H1 (cell line): ENCODE data around the gene ARHGAP26. TPM values are rescaled to one million over a fixed set of nuclear protein-coding genes. Genes with fewer than 3 reads are reported as not detected.

Source experiments
- CTCF ChIA-PET: fragments of 300-600 bp; sonication (Branson Sonifier 250); formaldehyde crosslinking; loops from one replicate; lab custom pipeline; 2021; ENCODE audit not compliant: partially characterized antibody; lab: Charles Lee
- POLR2A ChIA-PET: fragments of 300-600 bp; sonication (Branson Sonifier 250); formaldehyde crosslinking; loops from one replicate; lab custom pipeline; 2021; ENCODE audit warnings: inconsistent platforms; ENCODE audit not compliant: partially characterized antibody; lab: Charles Lee
- DNase-seq, 2 experiments: peaks; one replicate each; pipeline versions ENCODE4 v3.0.0 to v3.0.0-alpha.2; 2010 to 2022; ENCODE audit warnings: low spot score in 2 of 2, low read depth in 1 of 2, mixed read lengths in 1 of 2
- FAIRE-seq: peaks from 2 replicates; lab custom pipeline; 2011; peaks lifted over from hg19 to GRCh38; lab: Jason Lieb, UNC
- H2AFZ ChIP-seq: 2 replicates; pipeline ENCODE4 v1.8.1; 2012; ENCODE audit warnings: low read length, inconsistent platforms
- H2AK5ac ChIP-seq: 2 replicates; pipeline ENCODE4 v1.6.1; 2013; ENCODE audit warnings: low read depth, low read length
- H2BK120ac ChIP-seq: replicated peaks from 2 replicates; pipeline ENCODE3; 2013; ENCODE audit warnings: low read depth, low read length, inconsistent platforms
- H2BK12ac ChIP-seq: 2 replicates; pipeline ENCODE4 v1.6.1; 2013; ENCODE audit warnings: low read depth, low read length
- H2BK15ac ChIP-seq: 2 replicates; pipeline ENCODE4 v1.6.1; 2013; ENCODE audit warnings: low read length
- H2BK20ac ChIP-seq: 2 replicates; pipeline ENCODE4 v1.6.1; 2013; ENCODE audit warnings: low read length
- H2BK5ac ChIP-seq: 2 replicates; pipeline ENCODE4 v1.6.1; 2013; ENCODE audit warnings: low read depth, low read length
- H3K14ac ChIP-seq: 2 replicates; pipeline ENCODE4 v1.6.1; 2013; ENCODE audit warnings: inconsistent platforms; ENCODE audit not compliant: insufficient read length
- H3K18ac ChIP-seq: 2 replicates; pipeline ENCODE4 v1.6.1; 2013; ENCODE audit warnings: low read length; ENCODE audit errors: extremely low read depth
- H3K23ac ChIP-seq: 2 replicates; pipeline ENCODE4 v1.6.1; 2013; ENCODE audit warnings: inconsistent platforms; ENCODE audit not compliant: insufficient read length
- H3K23me2 ChIP-seq: 2 replicates; pipeline ENCODE4 v1.6.1; 2013; ENCODE audit warnings: low read depth, low read length
- H3K27ac ChIP-seq: 2 replicates; pipeline ENCODE4 v1.6.1; 2011; ENCODE audit warnings: low read depth, low read length, inconsistent platforms
- H3K27me3 ChIP-seq, 4 experiments: replicated peaks in 1 of 4; 1 replicate in 1 of 4; 2 replicates in 3 of 4; pipeline versions ENCODE4 v1.6.1 to v1.8.1; 2011 to 2013; ENCODE audit warnings: low read length in 3 of 4, mild to moderate bottlenecking in 3 of 4, inconsistent platforms in 2 of 4, mixed read lengths in 2 of 4, moderate library complexity in 1 of 4; ENCODE audit not compliant: control insufficient read depth in 3 of 4, insufficient read depth in 3 of 4; ENCODE audit errors: extremely low read depth in 1 of 4
- H3K36me3 ChIP-seq, 4 experiments: 2 replicates each; pipeline versions ENCODE4 v1.6.1 to v1.8.1; 2011 to 2013; ENCODE audit warnings: mild to moderate bottlenecking in 4 of 4, low read length in 3 of 4, moderate library complexity in 2 of 4, control low read depth in 1 of 4, inconsistent platforms in 1 of 4; ENCODE audit not compliant: insufficient read depth in 4 of 4, control insufficient read depth in 2 of 4
- H3K4ac ChIP-seq: replicated peaks from 2 replicates; pipeline ENCODE3; 2013; ENCODE audit warnings: low read length, low read depth, mixed read lengths, inconsistent platforms; ENCODE audit not compliant: insufficient read length
- H3K4me1 ChIP-seq, 4 experiments: replicated peaks in 1 of 4; 1 replicate in 1 of 4; 2 replicates in 3 of 4; pipeline versions ENCODE4 v1.6.1 to v1.8.1; 2011 to 2013; ENCODE audit warnings: low read length in 3 of 4, inconsistent platforms in 2 of 4, mixed read lengths in 1 of 4; ENCODE audit not compliant: insufficient read depth in 4 of 4, control insufficient read depth in 3 of 4
- H3K4me2 ChIP-seq, 2 experiments: 2 replicates each; pipeline versions ENCODE4 v1.6.1 to v1.8.1; 2011 to 2013; ENCODE audit warnings: low read depth in 2 of 2, low read length in 2 of 2, control low read depth in 1 of 2, inconsistent platforms in 1 of 2, mild to moderate bottlenecking in 1 of 2; ENCODE audit not compliant: insufficient read depth in 1 of 2
- H3K4me3 ChIP-seq, 4 experiments: fragments of 200-600, 300-600 bp in 1 of 4; sonication (generic), shearing (Covaris generic), sonication (Bioruptor Twin) in 1 of 4; 2 replicates each; pipeline versions ENCODE4 v1.5.1 to v1.8.1; 2011 to 2016; ENCODE audit warnings: low read length in 4 of 4, low read depth in 3 of 4, control low read depth in 2 of 4, inconsistent platforms in 2 of 4, mild to moderate bottlenecking in 2 of 4, mixed read lengths in 1 of 4, moderate library complexity in 1 of 4; ENCODE audit not compliant: insufficient read depth in 2 of 4; ENCODE audit errors: extremely low read depth in 1 of 4
- H3K56ac ChIP-seq: replicated peaks from 2 replicates; pipeline ENCODE3; 2013; ENCODE audit warnings: low read depth, mild to moderate bottlenecking, mixed read lengths, low read length, inconsistent platforms; ENCODE audit not compliant: insufficient read length
- H3K79me1 ChIP-seq: 2 replicates; pipeline ENCODE4 v1.6.1; 2013; ENCODE audit warnings: low read depth, low read length, control low read depth
- H3K79me2 ChIP-seq, 2 experiments: 2 replicates each; pipeline versions ENCODE4 v1.6.1 to v1.8.1; 2012 to 2013; ENCODE audit warnings: low read length in 2 of 2, mild to moderate bottlenecking in 2 of 2, inconsistent platforms in 1 of 2; ENCODE audit not compliant: insufficient read depth in 2 of 2, control insufficient read depth in 1 of 2
- H3K9ac ChIP-seq, 4 experiments: replicated peaks in 1 of 4; 1 replicate in 1 of 4; 2 replicates in 3 of 4; pipeline versions ENCODE4 v1.6.1 to v1.8.1; 2011 to 2013; ENCODE audit warnings: low read depth in 3 of 4, low read length in 3 of 4, control low read depth in 2 of 4, mild to moderate bottlenecking in 2 of 4, moderate library complexity in 2 of 4, inconsistent platforms in 1 of 4; ENCODE audit errors: extremely low read depth in 1 of 4
- H3K9me3 ChIP-seq, 2 experiments: 2 replicates each; pipeline versions ENCODE4 v1.6.1 to v1.8.1; 2012 to 2013; ENCODE audit warnings: mild to moderate bottlenecking in 2 of 2, moderate library complexity in 2 of 2, control low read depth in 1 of 2, inconsistent platforms in 1 of 2, low read depth in 1 of 2, low read length in 1 of 2, mixed read lengths in 1 of 2; ENCODE audit not compliant: insufficient read depth in 2 of 2
- H4K20me1 ChIP-seq, 2 experiments: replicated peaks in 1 of 2; 2 replicates each; pipeline versions ENCODE3 to v1.8.1; 2011 to 2013; ENCODE audit warnings: inconsistent platforms in 2 of 2, low read length in 2 of 2, mild to moderate bottlenecking in 1 of 2; ENCODE audit not compliant: insufficient read depth in 2 of 2, control insufficient read depth in 1 of 2
- H4K5ac ChIP-seq: 2 replicates; pipeline ENCODE4 v1.6.1; 2013; ENCODE audit warnings: low read length, low read depth, mixed read lengths, inconsistent platforms; ENCODE audit not compliant: insufficient read length
- H4K8ac ChIP-seq: 2 replicates; pipeline ENCODE4 v1.8.0; 2013; ENCODE audit warnings: mild to moderate bottlenecking, moderate library complexity, low read length, inconsistent platforms; ENCODE audit not compliant: insufficient read depth; ENCODE audit errors: extremely low read depth
- H4K91ac ChIP-seq: replicated peaks from 2 replicates; pipeline ENCODE3; 2013; ENCODE audit warnings: low read length, mixed read lengths, inconsistent platforms; ENCODE audit not compliant: insufficient read length
- ASH2L ChIP-seq: fragments of 200-600, 300-600 bp; sonication (generic); IDR thresholded peaks from one replicate; pipeline ENCODE4 v1.7.1; 2017; ENCODE audit warnings: low read length
- EGR1 ChIP-seq: IDR thresholded peaks from 2 replicates; pipeline ENCODE4 v1.6.1; 2011; ENCODE audit warnings: low read depth, low read length, borderline replicate concordance
- GTF2F1 ChIP-seq: IDR thresholded peaks from 2 replicates; pipeline ENCODE4 v1.6.1; 2012; ENCODE audit warnings: low read depth, low read length, improper control_type of control experiment, borderline replicate concordance
- HDAC2 ChIP-seq, 2 experiments: fragments of 300-600 bp in 1 of 2; sonication (generic) in 1 of 2; IDR thresholded peaks; 2 replicates each; pipeline ENCODE4 v1.6.1; 2011 to 2012; ENCODE audit warnings: low read depth in 2 of 2, low read length in 2 of 2, mild to moderate bottlenecking in 2 of 2, moderate library complexity in 2 of 2, borderline replicate concordance in 1 of 2, inconsistent platforms in 1 of 2
- SP1 ChIP-seq: IDR thresholded peaks from 2 replicates; pipeline ENCODE4 v1.6.1; 2011; ENCODE audit warnings: low read depth, low read length
- ZNF274 ChIP-seq: IDR thresholded peaks from 2 replicates; pipeline ENCODE4 v1.7.0; 2012; ENCODE audit warnings: low read length, borderline replicate concordance; ENCODE audit errors: extremely low read depth
- WGBS, 2 experiments: shearing (Covaris generic) in 1 of 2; methylation state at CpG; one replicate each; pipeline versions ENCODE4 v1.1.6 to v1.1.7; 2013 to 2015; ENCODE audit warnings: low lambda C conversion rate in 2 of 2, mixed read lengths in 2 of 2, inconsistent platforms in 1 of 2, low coverage in 1 of 2, missing lambda C conversion rate in 1 of 2; ENCODE audit not compliant: insufficient replicate concordance in 2 of 2, insufficient coverage in 1 of 2, insufficient read length in 1 of 2; ENCODE audit errors: extremely low coverage in 1 of 2, missing lambda C conversion rate in 1 of 2; 5-methylcytosine and 5-hydroxymethylcytosine counted together
- polyA plus RNA-seq, 7 experiments: library from polyadenylated mRNA; depleted of rRNA in 3 of 7; stranded (reverse) in 5 of 7; unstranded in 2 of 7; fragments of >200 nt in 5 of 7; fragments of 200-250 nt in 2 of 7; gene quantifications; 1 replicate in 5 of 7; 2 replicates in 1 of 7; 4 replicates in 1 of 7; pipeline versions ENCODE4 v1.2.1 to v1.2.3, GENCODE V29; 2011 to 2013; ENCODE audit warnings: missing spikeins in 2 of 7, mixed read lengths in 2 of 7
- total RNA-seq: library from RNA; stranded (reverse); fragmentation: NEBNext Ultra II Directional; extraction: Animal tissue kit (Norgen Biotek cat#: 25700); gene quantifications from 2 replicates; pipeline ENCODE4 v1.2.1, GENCODE V29; 2021

Gene ARHGAP26
- total and polyA plus RNA-seq, 2 of the 8 experiments (the other 6 are each of a cell fraction or from before 2014, with no cell fraction given), result 7.1 to 24.8 TPM

GRCh38 chr5:142910128-142910527 lies 140.0 kb downstream of the ARHGAP26 start:
- no peak overlapping the region for H3K9ac ChIP-seq
- H2AFZ ChIP-seq, result no peak overlapping the region
- no peak overlapping the region for H3K4me3 ChIP-seq
- no peaks in the 10 kb centered on the region for H4K20me1 ChIP-seq
- no peaks in the 10 kb centered on the region for H3K79me1 ChIP-seq
- DNase-seq (no peak), FAIRE-seq (no peak)
- H3K79me2 ChIP-seq, result no peaks in the 10 kb centered on the region; a peak in 1 of 4 replicates
- no peak overlapping the region for H3K23ac ChIP-seq
- peaks cover 0 to 7% (median 2%) of the 10 kb centered on the region in 4 experiments; a peak in 4 of 8 replicates for H3K36me3 ChIP-seq
- H4K91ac ChIP-seq, result no peak overlapping the region
- H2BK20ac ChIP-seq, result no peak overlapping the region
- 89% methylated on average over 6 of the region's 6 CpGs; no CpG with 5 or more reads in 1 of the 2 experiments for WGBS, 2 experiments
- CTCF ChIA-PET, result interaction anchor here (3.6 to 7.9 kb wide), 2 partner anchors 11 to 192 kb away, joined by 13 to 76 read pairs; no protein-coding TSS in a partner anchor
- H2BK12ac ChIP-seq, result no peak overlapping the region
- no peaks in the 10 kb centered on the region for H3K27me3 ChIP-seq
- no peak overlapping the region for H4K5ac ChIP-seq
- H3K14ac ChIP-seq, result no peak overlapping the region
- no peaks in the 10 kb centered on the region for H3K9me3 ChIP-seq
- no peak overlapping the region for H3K56ac ChIP-seq
- no peak overlapping the region for H2BK120ac ChIP-seq
- H2AK5ac ChIP-seq, result no peak overlapping the region
- no peak overlapping the region for H3K4me2 ChIP-seq
- POLR2A ChIA-PET, result no interaction called here
- no peak overlapping the region for H2BK15ac ChIP-seq
- H3K4ac ChIP-seq, result no peak overlapping the region
- H3K23me2 ChIP-seq, result no peaks in the 10 kb centered on the region
- no peak overlapping the region for H2BK5ac ChIP-seq
- no peak overlapping the region for H3K18ac ChIP-seq
- no peak overlapping the region for H4K8ac ChIP-seq
- TF ChIP-seq SP1, result no peak
- TF ChIP-seq HDAC2 (IDR thresholded peaks at IDR 0.05; ENCODE audit: borderline replicate concordance in 1 of 2, low read depth in 2 of 2, low read length in 2 of 2), result no peak
- no peak for TF ChIP-seq ZNF274
- no peak for TF ChIP-seq EGR1
- TF ChIP-seq GTF2F1, result no peak
- no peak for TF ChIP-seq ASH2L
- no peak overlapping the region for H3K27ac ChIP-seq
- H3K4me1 ChIP-seq, result peaks cover 0 to 6% (median 3%) of the 10 kb centered on the region in 4 experiments; a peak in 3 of 7 replicates
